Peyer's patch (tissue), 4 donors: ENCODE data around the gene HOXA11. TPM values are rescaled to one million over a fixed set of nuclear protein-coding genes. Genes with fewer than 3 reads are reported as not detected.

Source experiments
- DNase-seq, 3 donors: peaks; one replicate each; pipeline ENCODE4 v3.0.0-alpha.2; 2017 to 2019
- H3K27ac ChIP-seq, 4 donors: fragments of 200-600 bp; sonication (generic); one replicate each; pipeline ENCODE4 v1.5.1; 2016 to 2019
- H3K27me3 ChIP-seq, 2 donors: fragments of 200-600 bp; sonication (generic); one replicate each; pipeline ENCODE4 v1.5.1; 2019
- H3K36me3 ChIP-seq, 3 donors: fragments of 200-600 bp; sonication (generic); one replicate each; pipeline ENCODE4 v1.5.1; 2016 to 2019
- H3K4me1 ChIP-seq, 4 donors: fragments of 200-600 bp; sonication (generic); one replicate each; pipeline ENCODE4 v1.5.1; 2016 to 2019
- H3K4me3 ChIP-seq, 4 donors: fragments of 200-600 bp; sonication (generic); 1 replicate in 3 of 4; 2 replicates in 1 of 4; pipeline ENCODE4 v1.5.1; 2016 to 2019; ENCODE audit warnings: mild to moderate bottlenecking in 1 of 4
- H3K9me3 ChIP-seq, 4 donors: fragments of 200-600 bp; sonication (generic); one replicate each; pipeline ENCODE4 v1.5.1; 2016 to 2019; ENCODE audit warnings: mild to moderate bottlenecking in 1 of 4
- CTCF ChIP-seq, 6 experiments: fragments of 450-650 bp in 4 of 6; fragments of 200-600 bp in 2 of 6; sonication (generic) in 1 of 6; IDR thresholded peaks; one replicate each; pipeline ENCODE4 v1.5.1; 2017 to 2019; ENCODE audit warnings: antibody characterized with exemption in 6 of 6, mild to moderate bottlenecking in 3 of 6, moderate library complexity in 1 of 6
- POLR2A ChIP-seq, 2 donors: fragments of 450-650 bp; IDR thresholded peaks; one replicate each; pipeline ENCODE4 v1.5.1; 2017; ENCODE audit warnings: antibody characterized with exemption in 2 of 2, mild to moderate bottlenecking in 2 of 2, moderate library complexity in 2 of 2
- total RNA-seq, 4 donors: library from RNA; depleted of rRNA; stranded (reverse); fragments of >200 nt; gene quantifications; one replicate each; pipeline ENCODE4 v1.1.0, GENCODE V29; 2016

HOXA11 gene
- total RNA-seq, 4 donors from 2014 or later = not detected

DNA sequence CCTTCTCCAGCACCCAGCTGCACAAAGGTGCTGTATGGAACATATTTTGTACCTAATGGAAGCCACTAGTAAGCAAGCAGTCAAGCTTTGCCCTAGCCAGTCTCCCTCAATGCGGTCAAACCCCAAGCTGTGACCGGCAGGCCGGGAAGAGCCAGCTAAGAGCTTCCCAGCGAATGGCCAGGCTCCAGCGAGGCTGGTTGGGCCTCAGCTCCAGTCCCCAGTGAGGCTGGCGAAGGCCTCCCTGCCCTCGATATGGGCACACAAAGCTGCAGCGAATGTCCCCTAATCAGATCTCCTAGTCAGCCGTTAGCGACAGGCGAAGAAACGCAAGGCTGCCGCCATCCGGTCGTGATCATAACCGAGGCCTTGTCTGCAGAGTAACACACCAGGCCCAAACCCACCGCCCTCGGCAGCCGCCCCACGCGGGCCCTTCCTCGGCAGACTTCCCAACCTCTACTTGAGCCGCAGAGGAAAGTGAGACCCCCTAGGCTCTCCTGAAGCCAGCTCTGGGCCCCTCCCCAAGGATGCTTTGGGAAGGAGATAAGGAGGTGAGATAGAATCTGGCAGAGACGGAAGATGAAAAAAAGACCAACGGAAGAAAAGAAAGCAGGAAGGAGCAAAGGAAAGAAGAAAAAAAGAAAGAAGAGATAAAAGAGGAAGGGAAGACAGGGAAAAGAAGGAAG lies 16.6 kb downstream of the HOXA11 start:
- Histone ChIP-seq H3K36me3 (no peaks in the 10 kb centered on the region), H3K4me1 (peaks cover 0 to 15% (median 7%) of the 10 kb centered on the region in 4 donors), H3K4me3 (peak overlapping the region in 3 of 4 donors; percentile 33 to 81 (median 57)), H3K27ac (peak overlapping the region; percentile 51 to 89 (median 77)), H3K9me3 (peaks cover 0 to 13% (median 0%) of the 10 kb centered on the region in 4 donors), H3K27me3 (peaks cover 0 to 18% of the 10 kb centered on the region in 2 donors)
- no peak for TF ChIP-seq CTCF (IDR thresholded peaks at IDR 0.05)
- peak in 1 of 2 donors; percentile 14 for TF ChIP-seq POLR2A (IDR thresholded peaks at IDR 0.05)
- DNase-seq = peak in 2 of 3 donors; percentile 82

GRCh38 chr7:27167916-27168264 lies 17.1 kb downstream of the HOXA11 start:
- H3K9me3 ChIP-seq = peaks cover 0 to 13% (median 0%) of the 10 kb centered on the region in 4 donors
- DNase-seq = peak in 1 of 3 donors; percentile 45
- peak overlapping the region in 2 of 4 donors; percentile 57 to 81 for H3K4me3 ChIP-seq
- H3K27ac ChIP-seq = peak overlapping the region; percentile 51 to 89 (median 77)
- TF ChIP-seq CTCF (IDR thresholded peaks at IDR 0.05) (no peak), POLR2A (IDR thresholded peaks at IDR 0.05) (no peak)
- H3K4me1 ChIP-seq = peaks cover 0 to 10% (median 5%) of the 10 kb centered on the region in 4 donors
- no peaks in the 10 kb centered on the region for H3K36me3 ChIP-seq
- H3K27me3 ChIP-seq = peaks cover 0 to 18% of the 10 kb centered on the region in 2 donors

- peaks cover 0 to 15% (median 4%) of the 10 kb centered on the region in 4 donors for H3K4me1 ChIP-seq
- peak in 1 of 3 donors; percentile 69 for DNase-seq
- H3K27me3 ChIP-seq = peaks cover 0 to 18% of the 10 kb centered on the region in 2 donors
- peak overlapping the region; percentile 57 to 89 (median 77) for H3K27ac ChIP-seq
- H3K9me3 ChIP-seq = peaks cover 0 to 13% (median 0%) of the 10 kb centered on the region in 4 donors
- H3K36me3 ChIP-seq = no peaks in the 10 kb centered on the region
- peak overlapping the region; percentile 9 to 81 (median 58) for H3K4me3 ChIP-seq
- TF ChIP-seq CTCF (IDR thresholded peaks at IDR 0.05) (no peak), POLR2A (IDR thresholded peaks at IDR 0.05) (no peak)
Measured at GRCh38 chr7:27166531-27167505, 18.2 kb downstream of the HOXA11 start.

GRCh38 chr7:27165996-27166530 lies 19.0 kb downstream of the HOXA11 start:
- Histone ChIP-seq H3K27ac (peak overlapping the region; percentile 57 to 89 (median 77)), H3K36me3 (no peaks in the 10 kb centered on the region), H3K9me3 (peaks cover 0 to 13% (median 0%) of the 10 kb centered on the region in 4 donors), H3K4me3 (peak overlapping the region; percentile 9 to 81 (median 58)), H3K27me3 (peaks cover 0 to 18% of the 10 kb centered on the region in 2 donors), H3K4me1 (peaks cover 0 to 23% (median 6%) of the 10 kb centered on the region in 4 donors)
- DNase-seq = peak in 1 of 3 donors; percentile 70
- TF ChIP-seq POLR2A (IDR thresholded peaks at IDR 0.05) (no peak), CTCF (IDR thresholded peaks at IDR 0.05) (no peak)
